Activated T-cell treated with anti-CD3 and anti-CD28 coated beads for 48 hours (primary cell): ENCODE data around the gene ZDHHC5.
"Not testable (repeated sequence)": the region's sequence is repeated elsewhere in the genome, so short reads cannot be mapped to it uniquely, and the experiment has no call there.

Source experiments
- DNase-seq: peaks from one replicate; pipeline ENCODE4 v3.0.0-alpha.2; 2020; ENCODE audit warnings: low read depth

ZDHHC5 gene

DNA sequence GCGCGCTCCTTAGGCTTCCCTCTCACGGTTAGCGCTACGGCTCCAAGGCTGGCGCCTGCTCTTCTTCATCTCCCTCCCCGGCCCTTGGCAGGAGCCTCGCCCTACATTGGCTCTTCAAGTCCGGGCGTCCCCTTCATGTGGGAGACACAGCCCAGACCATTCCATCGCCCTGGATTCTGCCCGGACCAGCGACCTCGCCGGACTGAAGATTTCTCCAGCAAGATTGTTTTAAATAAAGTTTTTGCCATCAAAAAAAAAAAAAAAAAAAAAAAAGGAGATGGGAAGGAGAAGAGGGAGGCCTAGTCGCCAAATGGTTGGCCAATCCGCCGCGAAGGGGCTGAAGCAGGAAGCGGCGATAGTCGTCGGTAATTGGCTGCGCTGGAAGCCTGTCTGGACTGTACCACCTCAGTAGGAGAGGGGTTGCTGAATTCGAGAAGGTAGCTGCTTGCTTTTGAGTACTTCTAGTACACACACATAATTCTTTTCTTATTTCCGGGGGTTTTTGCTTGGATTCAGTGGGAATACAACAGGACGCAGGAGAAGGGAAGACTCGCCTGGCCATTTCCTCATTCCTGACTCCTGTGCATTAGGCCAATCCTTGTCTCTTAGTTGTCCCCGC is 688 bp upstream of the ZDHHC5 start:
- DNase-seq: peak; percentile 84

DNA sequence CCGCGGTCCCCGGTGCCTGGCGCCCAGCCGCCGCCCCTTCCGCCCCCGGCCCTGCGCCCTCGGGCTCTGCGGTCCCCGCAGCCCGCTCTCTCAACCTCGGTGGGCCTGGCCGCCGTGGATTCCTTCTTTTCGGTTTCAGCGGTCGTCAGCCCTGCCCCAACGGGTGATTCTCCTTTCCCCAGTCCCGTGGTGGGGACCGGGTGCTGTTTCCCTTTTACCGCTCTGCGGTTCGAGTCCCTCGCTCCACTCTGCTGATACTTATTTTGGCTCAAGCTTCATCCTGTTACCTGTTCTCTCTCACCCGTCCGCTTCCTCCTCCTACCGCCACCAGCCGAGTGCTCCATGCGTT is 494 bp downstream of the ZDHHC5 start:
- no peak for DNase-seq

DNA sequence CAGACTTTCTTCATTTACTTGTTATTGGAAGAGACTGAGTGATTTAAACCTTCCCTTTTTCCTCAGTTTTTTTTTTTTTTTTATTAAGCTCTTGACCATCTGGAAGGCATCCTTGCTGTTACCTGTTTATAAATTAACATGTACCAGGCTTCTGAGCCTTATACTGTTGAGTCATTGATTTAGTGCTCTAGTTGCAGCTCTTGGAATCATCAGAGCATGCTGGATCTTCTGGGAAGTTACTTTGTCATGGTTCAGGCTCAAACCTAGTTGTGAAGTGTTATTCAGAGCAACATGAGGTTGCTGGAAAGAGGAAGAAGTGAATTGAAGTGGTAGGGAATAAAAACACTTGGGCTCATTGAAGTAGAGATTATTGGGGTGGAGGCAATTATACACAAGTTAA is 6.3 kb downstream of the ZDHHC5 start:
- no peak for DNase-seq

DNA sequence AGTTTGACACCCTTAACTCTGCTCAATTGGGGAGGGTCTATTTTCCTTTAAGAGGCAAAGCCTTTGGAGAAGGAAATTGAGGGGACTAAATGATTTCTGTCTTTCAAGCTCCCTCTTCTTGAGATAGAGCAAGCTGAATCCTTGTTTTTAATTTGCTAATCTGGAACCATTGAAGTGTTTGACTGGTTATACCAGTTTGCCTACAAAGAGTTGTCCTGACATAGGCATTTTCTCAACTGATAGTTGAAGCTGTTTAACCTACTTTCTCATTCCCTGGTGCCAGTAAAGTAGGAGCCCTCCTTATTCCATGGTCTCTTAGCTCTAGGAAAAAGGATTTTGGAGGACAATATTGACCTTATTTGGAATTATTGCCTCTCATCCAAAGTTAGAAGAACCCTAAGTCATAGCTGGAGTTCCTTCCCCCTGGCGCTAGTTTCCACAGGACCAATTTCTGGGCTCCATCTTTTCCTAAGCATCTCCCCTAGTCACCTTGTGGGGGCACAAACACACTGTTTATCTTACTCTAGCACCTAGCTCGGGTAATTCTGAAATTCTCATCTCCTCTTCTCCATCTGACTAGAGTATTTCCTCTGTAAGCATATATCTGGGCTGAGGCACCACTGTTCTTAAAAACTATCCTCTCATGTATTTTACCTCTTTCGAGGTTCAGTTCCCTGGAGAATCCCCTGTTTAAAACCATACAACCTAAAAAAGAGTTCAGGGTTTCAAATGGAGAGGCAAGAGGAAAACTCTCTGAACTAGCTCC is 7.4 kb downstream of the ZDHHC5 start:
- DNase-seq: no peak

DNA sequence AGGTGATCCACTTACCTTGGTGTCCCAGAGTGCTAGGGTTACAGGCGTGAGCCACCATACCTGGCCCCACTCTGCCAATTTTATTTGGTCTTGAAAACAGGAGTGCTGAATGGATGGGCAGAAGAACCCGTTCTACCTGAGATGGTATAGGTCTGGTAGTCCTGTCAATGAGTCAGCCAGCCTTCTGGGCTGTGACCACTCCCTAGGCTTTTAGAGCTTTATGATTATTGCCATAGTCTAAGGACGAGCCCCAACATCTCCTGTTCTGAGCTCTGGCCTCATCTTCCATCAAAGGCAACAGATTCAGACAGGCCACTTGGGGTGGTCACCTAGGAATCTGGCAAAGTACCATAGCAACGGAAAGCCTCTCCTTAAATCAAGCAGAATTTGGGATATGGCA is 11.5 kb downstream of the ZDHHC5 start:
- DNase-seq: no peak

DNA sequence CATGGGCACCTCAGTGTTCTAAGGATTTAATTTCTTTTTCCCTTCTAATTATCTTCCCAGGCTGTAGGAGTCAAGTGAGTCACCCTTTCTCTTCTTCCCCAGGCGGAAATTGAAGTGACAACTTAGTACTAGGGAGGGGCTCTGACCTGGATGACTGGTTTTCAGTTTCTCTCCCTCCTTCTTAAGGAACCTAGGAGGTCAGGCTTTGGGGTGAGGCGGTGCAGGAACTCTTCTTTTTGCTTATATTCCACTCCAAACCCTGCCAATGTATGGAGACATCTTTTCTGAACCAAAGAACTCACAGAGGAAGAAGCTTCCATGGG is 12.6 kb downstream of the ZDHHC5 start:
- DNase-seq: no peak

DNA sequence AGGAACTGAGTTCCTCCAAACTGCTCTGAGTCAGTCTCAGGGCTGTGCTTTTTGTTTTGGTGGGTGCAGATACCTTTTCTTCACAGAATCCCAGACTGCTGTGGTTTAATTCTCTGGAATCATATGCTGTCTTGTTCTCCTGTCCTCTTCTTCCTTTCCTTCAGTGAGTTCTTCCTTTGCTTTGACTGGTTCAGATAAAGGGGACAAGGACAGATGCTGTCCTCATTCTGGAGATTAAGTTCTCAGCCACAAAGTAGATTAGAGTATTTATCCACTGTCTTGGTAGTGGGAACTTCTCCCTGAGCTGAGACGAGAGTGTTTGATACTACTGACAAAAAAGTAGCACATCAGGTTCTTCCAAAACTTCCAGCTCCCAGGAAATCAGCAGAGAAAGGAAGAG is 13.3 kb downstream of the ZDHHC5 start:
- DNase-seq: no peak

DNA sequence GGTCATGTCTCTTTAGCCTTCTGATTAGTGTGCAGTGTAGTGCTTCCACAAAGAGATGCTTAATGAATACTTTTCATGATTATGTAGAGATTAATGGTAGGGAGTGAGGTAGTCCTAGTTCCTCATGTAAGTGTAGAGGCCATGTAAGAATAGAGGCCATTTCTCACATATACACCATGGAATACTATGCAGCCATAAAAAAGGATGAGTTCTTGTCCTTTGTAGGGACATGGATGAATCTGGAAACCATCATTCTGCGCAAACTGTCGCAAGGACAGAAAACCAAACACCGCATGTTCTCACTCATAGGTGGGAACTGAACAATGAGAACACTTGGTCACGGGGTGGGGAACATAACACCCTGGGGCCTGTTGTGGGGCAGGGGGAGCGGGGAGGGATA is 22.6 kb downstream of the ZDHHC5 start:
- not testable (repeated sequence) for DNase-seq

DNA sequence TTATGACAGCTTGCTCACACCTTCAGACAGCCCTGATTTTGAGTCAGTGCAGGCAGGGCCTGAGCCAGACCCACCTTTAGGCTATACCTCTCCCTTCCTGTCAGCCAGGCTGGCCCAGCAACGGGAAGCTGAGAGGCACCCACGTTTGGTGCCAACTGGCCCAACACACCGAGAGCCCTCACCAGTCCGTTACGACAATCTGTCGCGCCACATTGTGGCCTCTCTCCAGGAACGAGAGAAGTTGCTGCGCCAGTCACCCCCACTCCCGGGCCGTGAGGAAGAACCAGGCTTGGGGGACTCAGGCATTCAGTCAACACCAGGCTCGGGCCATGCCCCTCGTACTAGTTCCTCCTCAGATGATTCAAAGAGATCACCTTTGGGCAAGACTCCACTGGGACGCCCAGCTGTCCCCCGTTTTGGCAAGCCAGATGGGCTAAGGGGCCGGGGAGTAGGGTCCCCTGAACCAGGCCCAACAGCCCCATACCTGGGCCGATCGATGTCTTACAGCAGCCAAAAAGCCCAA is 31.0 kb downstream of the ZDHHC5 start:
- DNase-seq: no peak

DNA sequence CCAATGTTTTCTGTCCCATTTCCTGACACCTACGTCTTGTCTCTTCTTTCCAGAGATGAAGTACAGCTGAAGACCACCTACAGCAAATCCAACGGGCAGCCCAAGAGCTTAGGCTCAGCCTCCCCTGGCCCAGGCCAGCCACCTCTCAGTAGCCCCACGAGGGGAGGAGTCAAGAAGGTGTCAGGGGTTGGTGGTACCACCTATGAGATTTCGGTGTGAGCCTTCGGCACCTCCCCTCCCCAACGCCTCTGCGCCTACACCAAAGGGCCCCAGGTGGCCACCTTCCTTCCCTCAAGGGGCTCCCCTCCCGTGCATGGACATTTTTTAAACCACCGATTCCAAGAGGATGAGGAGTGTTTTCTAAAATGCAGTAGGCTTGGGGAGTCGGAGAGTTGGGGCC is 31.9 kb downstream of the ZDHHC5 start:
- no peak for DNase-seq

DNA sequence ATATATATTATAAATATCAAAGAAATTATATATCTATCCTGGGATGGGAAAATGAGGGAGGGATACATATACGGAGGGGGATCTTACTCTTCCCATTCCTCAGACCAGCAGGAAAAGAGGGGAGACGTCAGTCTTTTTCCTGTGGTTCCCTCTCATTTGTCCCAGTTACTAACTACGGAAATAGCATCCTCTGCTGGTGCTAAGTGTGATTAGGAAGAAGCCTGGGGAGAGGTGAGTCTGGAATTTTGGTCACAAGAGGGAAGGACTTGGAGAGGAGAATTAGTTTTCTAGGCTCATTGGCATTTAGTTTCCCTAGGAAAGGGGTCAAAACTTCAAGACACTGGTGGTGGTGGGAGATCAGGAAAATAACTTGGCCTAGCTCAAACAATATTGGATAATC is 32.5 kb downstream of the ZDHHC5 start:
- no peak for DNase-seq

DNA sequence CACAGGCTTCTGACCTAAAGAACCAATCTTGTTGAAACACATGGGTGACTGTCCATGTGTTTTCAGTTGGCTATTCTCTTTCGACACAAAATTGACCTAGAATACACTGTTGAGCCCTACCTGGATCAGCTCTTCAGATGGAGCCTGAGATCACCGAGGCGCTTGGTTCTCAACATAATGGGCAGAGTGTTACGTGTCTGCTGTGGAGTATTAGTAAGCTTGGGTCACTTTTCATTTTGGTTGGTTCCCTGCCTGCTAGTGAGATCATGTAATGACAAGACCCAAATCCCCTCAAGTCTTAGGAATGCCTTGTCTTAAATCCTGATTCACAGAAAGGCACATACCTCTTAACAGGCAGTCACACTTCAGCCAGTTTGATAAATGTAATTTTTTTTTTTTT is 35.4 kb downstream of the ZDHHC5 start:
- DNase-seq: no peak

DNA sequence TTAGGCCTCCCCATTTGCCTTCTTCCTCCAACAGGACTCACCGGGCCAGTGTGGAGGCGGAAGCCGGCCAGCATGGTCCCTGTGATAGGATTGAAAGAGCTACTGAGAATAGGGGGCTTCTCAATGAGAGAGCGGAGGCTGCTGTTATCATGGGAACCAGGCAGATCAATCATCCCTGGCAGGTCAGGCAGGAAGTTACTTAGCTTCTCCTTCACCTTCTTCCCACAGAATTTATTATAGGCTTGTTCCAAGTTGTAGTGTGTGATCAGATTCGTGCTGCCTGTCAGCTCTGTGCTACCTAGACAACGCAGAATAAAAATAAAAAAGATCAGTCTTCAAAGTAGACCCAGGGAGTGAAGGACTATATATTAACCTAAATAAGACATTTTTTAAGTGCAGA is 37.0 kb downstream of the ZDHHC5 start:
- no peak for DNase-seq

DNA sequence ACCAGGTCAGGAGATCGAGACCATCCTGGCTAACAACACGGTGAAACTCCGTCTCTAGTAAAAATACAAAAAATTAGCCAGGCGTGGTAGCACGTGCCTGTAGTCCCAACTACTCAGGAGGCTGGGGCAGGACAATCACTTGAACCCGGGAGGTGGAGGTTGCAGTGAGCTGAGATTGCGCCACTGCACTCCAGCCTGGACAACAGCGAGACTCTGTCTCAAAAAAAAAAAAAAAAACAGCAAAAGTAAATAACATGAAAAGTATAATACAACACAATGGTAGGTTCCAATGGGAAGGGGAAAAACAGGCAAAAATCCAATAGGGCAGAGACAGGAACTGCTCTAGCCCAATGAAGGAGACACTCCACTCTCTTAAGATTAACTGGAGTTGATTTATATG is 37.5 kb downstream of the ZDHHC5 start:
- DNase-seq: not testable (repeated sequence)

DNA sequence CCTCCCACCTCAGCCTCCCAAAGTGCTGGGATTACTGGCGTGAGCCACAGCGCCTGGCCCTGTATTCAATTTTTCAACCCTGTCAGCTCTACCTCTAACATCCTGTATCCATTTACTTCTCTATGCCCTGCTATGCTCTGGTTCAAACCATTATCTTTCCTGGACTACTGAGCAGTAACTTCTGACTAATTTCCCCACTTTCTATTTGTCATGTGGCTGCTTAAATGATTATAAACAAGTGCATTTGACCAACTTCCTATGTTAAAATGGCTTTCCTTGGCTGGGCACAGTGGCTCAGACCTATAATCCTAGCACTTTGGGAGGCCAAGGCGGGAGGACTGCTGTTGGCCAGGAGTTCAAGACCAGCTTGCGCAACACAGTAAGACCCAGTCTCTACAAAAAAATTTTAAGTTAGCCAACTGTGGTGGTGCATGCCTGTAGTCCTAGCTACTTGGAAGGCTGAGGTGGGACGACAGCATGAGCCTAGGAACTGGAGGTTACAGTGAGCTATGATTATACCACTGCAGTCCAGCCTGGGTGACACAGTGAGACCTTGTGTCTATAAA is 42.0 kb downstream of the ZDHHC5 start:
- no peak for DNase-seq

DNA sequence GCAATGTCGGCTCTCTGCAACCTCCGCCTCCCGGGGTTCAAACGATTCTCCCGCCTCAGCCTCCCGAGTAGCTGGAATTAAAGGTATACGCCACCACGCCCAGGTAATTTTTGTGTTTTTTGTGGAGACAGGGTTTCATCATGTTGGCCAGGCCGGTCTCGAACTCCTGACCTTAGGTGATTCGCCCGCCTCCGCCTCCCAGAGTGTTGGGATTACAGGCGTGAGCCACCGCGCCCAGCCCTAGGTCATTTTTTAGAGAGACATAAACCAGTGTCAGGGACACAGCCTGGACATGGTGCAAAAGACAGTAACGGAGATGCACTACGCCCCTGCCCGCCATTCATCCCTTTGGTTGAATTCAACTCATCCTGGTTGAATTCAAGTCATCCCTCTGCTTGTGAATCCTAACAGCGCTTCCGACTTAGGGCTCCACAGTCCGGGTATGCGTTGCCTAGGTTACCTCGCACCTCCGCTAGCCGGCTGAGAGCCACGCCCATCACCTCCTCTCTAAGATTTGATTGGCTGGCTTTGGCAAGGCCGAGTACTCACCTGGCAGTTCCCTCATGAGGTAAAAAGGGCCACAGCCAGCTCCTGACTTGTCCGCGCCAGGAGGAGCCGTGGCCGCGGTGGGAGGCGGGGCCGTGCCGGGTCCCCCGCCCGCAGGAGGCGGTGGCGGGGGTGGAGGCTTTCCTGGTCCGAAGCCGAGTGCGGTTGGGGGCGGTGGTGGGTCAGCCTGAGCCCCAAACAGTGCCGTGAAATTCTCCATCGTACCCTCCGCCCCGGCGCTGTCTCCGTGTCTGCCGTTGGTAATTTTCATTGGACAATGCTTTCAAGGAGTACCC is 43.7 kb downstream of the ZDHHC5 start, which contains the start of gene MED19:
Gene MED19, minus strand, starts transcription at position 802 of the 842 bp plus-strand sequence. Its CDS starts 36 bp downstream, at position 766.
- peak; percentile 63 for DNase-seq

DNA sequence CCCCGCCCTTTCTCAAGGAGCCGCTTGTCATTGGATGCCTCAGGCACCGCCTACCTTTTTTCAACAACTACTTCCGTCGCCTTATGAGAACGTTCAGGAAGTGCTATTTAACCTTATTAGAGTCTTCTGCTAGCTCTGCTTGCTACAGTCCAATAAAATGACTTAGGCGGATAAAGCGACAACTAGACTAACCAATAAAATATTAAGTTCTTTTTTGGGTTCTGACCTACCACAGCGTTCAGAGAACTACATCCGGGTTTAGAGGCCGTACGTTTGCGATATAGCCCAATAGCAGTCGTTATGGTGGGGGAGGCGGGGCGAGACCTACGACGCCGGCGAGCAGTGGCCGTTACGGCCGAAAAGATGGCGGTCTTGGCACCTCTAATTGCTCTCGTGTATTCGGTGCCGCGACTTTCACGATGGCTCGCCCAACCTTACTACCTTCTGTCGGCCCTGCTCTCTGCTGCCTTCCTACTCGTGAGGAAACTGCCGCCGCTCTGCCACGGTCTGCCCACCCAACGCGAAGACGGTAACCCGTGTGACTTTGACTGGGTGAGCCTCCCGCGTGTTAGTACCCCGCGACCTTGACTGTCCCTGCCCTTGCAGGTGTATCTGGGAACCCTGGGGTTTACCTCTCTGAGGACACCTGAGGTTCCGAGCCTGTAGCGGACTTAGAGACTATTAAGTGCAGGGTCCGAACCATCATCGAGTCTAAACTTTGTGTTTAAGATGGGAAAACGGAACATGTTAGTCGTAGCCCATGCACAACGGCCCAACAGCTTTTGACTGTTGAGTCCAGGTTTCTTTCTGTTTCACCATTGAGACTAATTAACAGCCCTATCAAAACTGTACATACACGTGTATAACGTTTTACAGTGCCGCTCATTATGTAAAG is 44.6 kb downstream of the ZDHHC5 start, which contains the start of gene TMX2:
Gene TMX2, plus strand, starts transcription at position 338 of the 895 bp plus-strand sequence. Its CDS starts 26 bp downstream, at position 364.
- peak; percentile 83 for DNase-seq

DNA sequence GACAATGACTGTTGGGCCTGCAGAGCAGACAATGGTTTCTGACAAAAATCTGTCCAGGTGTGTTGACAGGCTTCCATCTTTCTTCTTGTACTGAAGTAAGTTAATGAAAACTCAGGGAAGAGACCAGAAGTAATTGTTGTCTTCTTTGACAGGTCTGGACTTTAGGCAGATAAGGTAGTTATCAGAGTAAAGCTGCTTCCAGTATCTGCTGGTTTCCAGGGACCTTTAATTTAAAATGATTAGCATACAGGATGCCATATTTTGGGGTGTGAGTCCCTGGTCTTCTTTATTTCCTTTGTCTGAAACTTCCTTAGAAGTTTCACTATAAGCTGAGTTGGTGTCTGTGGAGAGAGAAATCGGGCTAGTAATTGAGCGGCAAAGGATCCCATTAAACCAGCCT is 45.9 kb downstream of the ZDHHC5 start:
- DNase-seq: no peak

DNA sequence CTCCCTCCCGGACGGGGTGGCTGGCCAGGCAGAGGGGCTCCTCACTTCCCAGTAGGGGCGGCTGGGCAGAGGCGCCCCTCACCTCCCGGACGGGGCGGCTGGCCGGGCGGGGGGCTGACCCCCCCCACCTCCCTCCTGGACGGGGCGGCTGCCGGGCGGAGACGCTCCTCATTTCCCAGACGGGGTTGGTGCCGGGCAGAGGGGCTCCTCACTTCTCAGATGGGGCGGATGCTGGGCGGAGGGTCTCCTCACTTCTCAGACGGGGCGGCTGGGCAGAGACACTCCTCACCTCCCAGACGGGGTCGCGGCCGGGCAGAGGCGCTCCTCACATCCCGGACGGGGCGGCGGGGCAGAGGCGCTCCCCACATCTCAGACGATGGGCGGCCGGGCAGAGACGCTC is 48.8 kb downstream of the ZDHHC5 start:
- DNase-seq: not testable (repeated sequence)

DNA sequence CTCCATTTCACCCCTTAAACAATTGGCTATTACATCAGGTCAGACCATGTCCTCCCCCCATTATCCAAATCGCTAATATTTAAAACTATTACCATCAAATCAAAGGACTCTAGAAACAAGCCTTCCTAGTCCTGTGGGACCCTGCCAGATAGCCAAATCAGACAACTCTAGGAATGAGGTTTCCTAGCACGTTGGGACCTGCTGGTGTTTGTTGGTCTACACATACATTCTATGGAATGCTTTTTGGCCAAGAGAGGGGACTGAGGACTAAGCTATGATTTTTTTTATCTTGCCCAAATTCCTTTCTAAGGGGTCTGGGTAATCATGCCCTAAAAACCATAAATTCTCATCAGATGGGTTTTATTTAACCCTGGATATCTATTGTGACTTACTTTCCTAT is 59.3 kb downstream of the ZDHHC5 start:
- no peak for DNase-seq

DNA sequence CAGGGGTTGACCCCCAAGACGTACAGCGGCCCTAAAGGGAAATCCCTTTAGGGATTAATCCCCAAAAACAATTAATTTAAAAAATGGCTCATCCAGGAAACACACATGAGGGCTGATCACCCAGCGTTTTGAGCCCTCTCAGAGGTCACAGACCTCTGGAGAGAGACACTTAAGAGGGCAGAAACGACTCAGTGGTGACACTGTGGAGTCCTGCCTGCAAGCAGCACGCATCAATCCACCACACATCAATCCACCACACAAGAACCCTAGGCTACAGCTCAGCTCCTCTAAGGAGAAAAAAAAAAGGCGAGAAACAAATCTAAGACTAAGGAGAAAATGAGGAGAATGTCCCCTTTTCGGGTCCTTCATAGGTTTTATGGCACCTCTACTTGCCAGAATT is 60.9 kb downstream of the ZDHHC5 start:
- no peak for DNase-seq
